KOPT-K1 (cell line): ENCODE data around the gene LRRC56.

Source experiments
- H3K27ac ChIP-seq: fragments of 200-600 bp; sonication (generic); 2 replicates; pipeline ENCODE4 v1.5.1; 2016; ENCODE audit warnings: antibody characterized with exemption, mild to moderate bottlenecking, low read depth, low read length; ENCODE audit not compliant: poor library complexity, severe bottlenecking
- H3K36me3 ChIP-seq: fragments of 200-600 bp; sonication (generic); 2 replicates; pipeline ENCODE4 v1.5.1; 2017; ENCODE audit warnings: antibody characterized with exemption, mild to moderate bottlenecking, low read length, moderate library complexity; ENCODE audit not compliant: insufficient read depth
- H3K9me3 ChIP-seq: fragments of 200-600 bp; sonication (generic); 2 replicates; pipeline ENCODE4 v1.5.1; 2017; ENCODE audit warnings: antibody characterized with exemption, low read length, mild to moderate bottlenecking; ENCODE audit not compliant: insufficient read depth, poor library complexity, severe bottlenecking

Gene LRRC56

DNA sequence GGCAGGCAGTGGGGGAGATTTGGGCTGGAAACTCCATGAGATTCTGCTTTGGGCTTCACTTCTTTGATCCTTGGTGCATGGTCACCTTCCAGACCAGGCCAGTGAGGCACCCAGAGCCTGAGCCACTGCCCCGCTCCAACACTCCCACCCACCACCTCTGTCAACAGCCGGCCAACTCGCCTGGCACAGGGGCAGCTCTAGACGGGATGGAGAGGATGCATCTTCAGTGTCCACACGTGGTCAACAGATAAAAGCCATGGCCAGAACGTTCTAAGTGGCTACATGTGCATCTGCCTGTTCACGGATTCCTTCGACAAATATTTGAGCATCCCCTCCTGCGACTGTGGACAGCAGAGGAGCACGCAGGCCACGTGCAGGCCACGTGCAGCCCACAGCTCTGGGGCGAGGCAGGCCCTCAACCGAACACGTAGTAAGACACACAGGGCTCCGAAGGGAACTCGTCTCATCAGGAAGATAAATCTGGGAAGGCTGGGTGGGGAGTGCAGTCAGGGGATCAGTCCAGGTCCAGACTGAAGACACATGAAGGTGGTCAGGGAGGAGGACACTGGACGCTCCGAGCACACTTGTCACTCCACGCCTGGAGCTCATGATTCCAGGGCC is 1.2 kb downstream of the LRRC56 start:
- H3K27ac ChIP-seq = no peak overlapping the region
- no peaks in the 10 kb centered on the region for H3K9me3 ChIP-seq
- H3K36me3 ChIP-seq = peaks cover 6% of the 10 kb centered on the region; the same call in 1 of the 2 replicates

DNA sequence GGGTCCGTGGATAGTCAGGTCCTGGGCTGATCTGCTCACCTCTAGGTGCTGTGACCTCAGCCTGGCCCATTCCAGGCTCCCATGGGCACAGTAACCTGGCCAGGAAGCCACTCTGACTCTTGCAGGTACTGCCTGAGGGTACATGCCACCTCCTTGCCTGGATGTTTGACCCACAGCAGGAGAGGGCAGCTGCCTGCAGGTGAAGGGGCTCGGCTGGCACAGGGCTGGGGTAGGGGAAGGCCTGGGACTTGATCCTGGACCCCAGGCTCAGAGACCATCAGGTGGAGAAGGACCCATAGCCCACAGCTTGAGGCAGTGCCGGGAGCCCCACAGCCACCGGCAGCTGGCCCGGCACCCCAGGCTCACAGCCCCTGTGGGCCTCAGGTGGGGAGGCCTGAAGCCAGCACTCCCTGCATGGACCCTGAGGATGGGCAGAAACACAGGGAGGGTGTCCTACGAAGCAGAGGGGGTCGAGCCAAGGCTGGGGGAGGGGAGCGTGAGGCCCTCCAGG is 2.7 kb downstream of the LRRC56 start:
- Histone ChIP-seq H3K27ac (no peak overlapping the region), H3K9me3 (no peaks in the 10 kb centered on the region), H3K36me3 (no peaks in the 10 kb centered on the region)

DNA sequence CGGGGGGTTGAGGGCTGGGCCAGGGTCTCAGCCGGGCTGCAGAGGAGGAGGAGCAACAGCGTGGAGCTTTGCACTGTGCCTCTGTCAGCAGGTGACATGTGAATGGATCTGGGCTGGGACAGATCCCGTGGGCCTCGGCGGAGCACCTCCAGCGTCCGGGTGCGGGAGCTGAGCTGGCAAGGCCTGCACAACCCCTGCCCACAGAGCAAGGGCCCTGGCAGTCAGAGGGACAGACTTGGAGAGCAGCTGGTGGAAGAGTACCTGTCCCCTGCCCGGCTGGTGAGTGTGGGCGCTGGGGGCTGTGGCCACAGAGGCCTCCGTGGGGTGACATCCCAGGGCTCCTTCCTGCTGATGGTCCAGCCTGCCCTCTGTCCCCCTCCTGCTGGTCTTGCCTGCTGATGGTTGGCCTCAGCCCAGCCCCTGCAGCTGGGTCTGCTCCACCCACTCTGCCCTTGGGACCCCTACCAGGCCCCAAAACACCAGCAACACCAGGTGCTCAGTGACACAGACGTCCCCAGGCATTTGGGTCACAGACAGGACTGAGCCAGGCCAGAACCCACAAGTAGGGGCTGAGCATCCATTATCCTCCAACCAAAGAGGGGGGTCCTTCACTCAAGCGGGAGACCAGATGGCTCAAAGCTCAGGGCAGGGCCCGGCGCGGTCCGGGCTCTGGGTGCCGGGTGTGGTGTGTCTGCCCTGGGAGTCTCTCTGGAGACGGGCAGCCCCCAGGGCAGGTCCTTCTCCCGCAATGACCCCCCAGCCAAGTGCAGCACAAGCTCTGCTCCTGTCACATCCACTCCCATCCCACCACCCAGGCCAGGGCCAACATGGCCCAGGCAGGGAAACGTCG is 3.5 kb downstream of the LRRC56 start:
- Histone ChIP-seq H3K27ac (no peak overlapping the region), H3K36me3 (no peaks in the 10 kb centered on the region), H3K9me3 (no peaks in the 10 kb centered on the region)

DNA sequence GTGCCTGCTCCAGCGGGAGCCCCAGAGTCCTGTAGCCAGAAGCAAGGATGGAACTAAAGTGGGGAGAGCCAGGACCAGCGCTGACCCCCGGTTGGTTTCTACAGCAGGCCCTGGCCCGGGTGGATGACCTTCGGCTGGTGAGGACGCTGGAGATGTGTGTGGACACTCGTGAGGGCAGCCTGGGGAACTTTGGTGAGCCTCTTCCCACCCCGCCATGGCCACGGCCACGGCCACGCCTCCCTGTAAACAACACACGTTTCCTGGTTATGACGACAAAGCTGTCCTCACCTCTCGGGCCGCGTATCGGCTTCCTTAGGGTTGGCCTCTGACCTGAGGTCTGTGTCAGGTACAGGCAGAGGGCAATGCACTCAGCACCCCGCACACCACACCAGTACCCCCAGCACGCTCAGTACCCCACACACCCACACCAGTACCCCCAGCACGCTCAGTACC is 4.1 kb downstream of the LRRC56 start:
- Histone ChIP-seq H3K36me3 (no peaks in the 10 kb centered on the region), H3K27ac (no peak overlapping the region), H3K9me3 (no peaks in the 10 kb centered on the region)

DNA sequence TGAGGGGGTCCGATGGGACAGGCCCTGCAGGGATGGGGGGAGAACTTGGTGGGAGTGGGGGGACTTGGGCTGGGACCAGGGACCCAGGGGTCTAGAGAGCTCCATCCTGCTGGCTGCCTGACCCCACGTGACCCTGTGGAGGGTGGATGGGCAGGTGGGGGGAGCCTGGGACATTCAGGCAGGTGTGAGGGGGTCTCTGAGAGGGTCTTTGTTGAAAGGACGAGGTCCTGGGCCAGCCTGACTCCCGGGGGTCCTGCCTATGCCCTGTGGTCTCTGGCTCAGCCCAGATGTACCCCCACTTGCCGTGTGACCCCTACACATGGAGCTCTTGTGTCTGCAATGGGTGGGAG is 7.5 kb downstream of the LRRC56 start:
- Histone ChIP-seq H3K9me3 (no peaks in the 10 kb centered on the region), H3K27ac (no peak overlapping the region), H3K36me3 (no peaks in the 10 kb centered on the region)

DNA sequence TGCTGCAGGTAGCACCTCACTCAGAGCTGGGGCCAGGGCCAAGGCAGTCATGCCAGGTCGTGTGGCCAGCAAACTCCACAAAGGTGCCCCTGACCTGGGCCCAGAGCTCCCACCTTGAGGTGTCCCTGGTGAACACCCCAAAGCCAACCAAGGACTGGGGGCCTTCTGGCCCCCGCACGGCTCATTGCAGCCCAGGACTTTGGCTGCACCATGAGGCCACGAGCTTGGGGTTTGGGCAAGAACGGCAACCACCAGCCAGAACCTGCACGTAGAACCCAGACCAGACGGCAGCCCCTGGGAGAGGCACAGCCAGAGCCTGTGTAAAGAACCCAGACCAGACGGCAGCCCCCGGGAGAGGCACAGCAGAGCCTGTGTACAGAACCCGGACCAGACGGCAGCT is 7.8 kb downstream of the LRRC56 start:
- no peaks in the 10 kb centered on the region for H3K36me3 ChIP-seq
- H3K9me3 ChIP-seq = no peaks in the 10 kb centered on the region
- H3K27ac ChIP-seq = no peak overlapping the region

DNA sequence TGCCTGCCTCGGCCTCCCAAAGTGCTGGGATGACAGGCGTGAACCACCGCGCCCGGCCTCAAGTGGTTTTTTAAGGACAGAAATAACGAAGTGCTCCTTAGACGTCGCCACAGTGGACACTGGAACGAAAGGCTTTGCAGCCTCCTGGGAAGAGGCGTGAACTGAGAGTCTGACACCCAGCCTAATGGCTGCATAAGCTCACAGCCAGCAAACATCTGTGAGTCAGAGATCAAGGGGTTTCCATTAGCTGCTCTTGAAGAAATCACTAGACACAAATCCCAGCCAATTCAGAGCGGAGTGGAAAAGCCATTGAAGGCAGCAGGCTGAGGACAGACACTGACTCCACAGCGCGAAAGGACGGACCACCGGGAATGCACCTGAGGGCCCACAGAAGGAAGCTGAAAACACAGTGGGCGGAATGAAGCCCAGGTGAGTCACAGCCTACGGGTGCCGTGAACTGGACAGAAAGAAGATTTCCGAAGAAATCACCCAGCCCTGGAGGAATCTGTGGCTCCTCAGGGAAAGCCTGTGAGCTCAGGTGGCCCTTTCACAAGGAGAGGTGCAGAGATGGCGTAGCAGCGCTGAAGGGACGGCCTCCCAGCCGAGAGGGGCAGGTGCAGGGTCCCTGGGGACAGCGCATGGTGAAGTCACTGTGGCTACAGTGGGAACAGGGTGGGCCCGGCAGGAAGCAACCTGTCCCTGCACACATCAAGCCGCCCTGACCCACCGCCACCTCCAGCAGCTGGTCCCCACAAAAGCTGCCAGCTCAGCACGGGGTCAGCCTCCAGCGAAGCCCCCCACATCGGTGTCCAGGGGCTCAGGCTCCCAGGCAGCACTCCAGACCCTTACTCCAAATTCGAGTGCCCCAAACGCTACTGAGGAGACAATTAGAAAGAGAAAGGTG is 11.6 kb downstream of the LRRC56 start:
- Histone ChIP-seq H3K9me3 (no peaks in the 10 kb centered on the region), H3K27ac (no peak overlapping the region), H3K36me3 (no peaks in the 10 kb centered on the region)

DNA sequence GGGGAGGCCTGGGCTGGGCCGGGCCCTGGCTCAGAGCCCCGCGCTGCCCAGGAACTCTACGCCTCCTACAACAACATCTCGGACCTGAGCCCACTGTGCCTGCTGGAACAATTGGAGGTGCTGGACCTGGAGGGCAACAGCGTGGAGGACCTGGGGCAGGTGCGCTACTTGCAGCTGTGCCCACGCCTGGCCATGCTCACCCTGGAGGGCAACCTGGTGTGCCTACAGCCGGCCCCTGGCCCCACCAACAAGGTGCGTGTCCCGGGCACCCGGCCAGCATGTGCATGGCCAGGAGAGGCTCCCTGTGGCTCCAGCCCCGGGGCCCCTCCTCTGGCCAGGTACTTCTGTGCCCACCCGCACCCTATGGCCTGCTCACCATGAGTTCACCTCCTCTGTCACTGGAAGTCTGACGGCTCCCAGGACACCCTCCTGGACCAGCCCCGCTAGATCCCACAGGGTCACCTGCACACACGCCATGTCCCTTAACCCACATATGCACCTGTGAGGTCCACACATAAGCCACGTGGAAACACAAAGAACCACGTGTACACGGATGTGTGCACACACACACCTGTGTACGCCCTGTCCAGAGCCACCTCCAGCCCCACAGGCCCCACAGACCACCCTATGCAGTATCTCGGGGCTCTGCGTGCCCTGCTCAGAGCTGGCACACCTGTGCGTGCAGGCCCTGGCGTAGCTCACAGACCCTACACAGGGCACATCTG is 12.9 kb downstream of the LRRC56 start:
- Histone ChIP-seq H3K9me3 (no peaks in the 10 kb centered on the region), H3K27ac (no peak overlapping the region), H3K36me3 (no peaks in the 10 kb centered on the region)

DNA sequence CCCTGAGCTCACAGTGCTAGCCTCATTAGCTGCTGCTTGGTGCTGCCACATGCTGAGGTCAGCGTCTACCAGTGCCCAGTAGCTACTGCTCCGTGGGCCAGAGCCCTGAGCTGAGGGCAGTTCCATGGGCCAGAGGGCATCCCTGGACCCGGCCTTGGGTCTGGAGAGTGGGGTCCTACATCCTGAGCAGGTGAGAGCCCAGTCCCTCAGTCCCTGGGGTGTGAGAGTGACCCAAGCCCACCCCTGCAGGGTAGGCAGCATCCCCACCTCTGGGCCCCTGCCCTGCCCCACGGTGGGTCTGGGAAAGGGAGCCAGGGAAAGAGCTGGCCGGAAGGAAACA is 13.4 kb downstream of the LRRC56 start:
- Histone ChIP-seq H3K27ac (no peak overlapping the region), H3K9me3 (no peaks in the 10 kb centered on the region), H3K36me3 (no peaks in the 10 kb centered on the region)

DNA sequence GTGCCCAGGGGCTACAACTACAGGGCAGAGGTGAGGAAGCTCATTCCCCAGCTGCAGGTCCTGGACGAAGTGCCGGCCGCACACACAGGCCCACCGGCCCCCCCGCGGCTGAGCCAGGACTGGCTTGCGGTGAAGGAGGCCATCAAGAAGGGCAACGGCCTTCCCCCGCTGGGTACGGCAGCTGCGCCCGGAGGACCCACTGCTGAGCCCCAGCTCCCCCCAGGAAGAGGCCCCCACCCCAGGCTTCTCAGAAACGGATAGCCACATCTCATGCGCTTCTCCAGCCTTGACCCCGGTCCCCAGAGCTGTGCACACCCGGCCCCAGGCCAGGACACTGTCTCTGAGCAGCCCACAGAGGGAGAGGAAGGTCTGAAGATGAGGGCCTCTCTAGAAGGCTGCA is 13.8 kb downstream of the LRRC56 start:
- no peaks in the 10 kb centered on the region for H3K36me3 ChIP-seq
- no peaks in the 10 kb centered on the region for H3K9me3 ChIP-seq
- H3K27ac ChIP-seq = no peak overlapping the region

DNA sequence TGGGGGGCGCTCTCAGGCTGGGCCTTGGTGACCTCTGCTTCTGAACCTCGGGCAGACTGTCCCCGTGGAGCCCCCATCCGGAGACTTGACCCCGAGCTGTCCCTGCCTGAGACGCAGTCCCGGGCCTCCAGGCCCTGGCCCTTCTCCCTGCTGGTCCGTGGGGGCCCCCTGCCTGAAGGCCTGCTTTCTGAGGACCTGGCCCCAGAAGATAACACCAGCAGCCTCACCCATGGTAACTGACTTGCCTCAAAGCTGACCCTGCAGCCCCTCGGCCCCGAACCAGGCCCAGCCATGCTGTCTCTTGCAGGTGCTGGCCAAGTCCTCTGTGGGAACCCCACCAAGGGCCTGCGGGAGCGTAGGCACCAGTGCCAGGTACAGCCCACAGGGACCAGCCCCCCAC is 14.3 kb downstream of the LRRC56 start:
- H3K9me3 ChIP-seq = no peaks in the 10 kb centered on the region
- H3K36me3 ChIP-seq = no peaks in the 10 kb centered on the region
- H3K27ac ChIP-seq = no peak overlapping the region

DNA sequence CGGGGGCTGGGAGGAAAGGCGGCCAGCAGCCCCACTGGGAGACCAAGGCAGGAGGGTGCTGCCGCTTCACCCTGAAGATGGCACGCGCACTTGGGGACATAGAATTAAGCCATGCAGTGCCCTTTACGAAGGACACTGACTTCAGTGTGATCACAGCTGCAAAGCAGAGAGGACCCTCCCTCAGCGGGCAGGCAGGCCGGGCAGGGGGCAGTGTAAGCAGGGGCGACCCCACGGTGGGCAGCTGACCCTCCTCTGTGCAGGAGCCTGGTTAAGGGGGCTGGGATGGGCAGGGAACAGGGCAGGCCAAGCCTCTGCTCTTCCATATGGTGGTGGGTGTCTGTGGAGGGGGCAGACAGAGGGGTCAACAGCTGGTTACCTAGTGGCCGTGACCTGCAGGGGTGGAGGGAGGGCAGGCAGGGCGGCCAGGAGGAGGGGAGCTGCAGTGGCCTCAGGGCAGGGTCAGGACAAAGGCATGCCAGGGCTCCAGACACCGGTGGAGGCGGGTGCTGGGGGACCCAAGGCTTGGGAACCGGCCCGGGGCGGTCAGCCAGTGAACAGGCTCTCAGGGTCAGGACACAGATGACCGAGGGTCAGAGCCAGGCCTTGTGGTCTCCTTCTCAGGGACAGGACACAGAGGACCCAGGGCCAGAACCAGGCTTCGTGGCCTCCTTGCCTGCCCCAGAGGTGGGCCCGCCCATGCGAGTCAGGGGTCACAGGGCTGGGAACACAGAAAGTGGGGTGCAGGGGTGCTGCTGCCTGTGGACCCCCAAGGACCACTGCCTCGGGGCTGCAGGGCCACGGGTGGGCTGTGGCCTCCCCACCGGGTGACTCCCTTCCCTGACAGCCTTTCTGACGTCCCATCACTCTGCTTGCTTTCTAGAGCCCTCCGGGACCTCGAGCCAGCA is 16.0 kb downstream of the LRRC56 start:
- Histone ChIP-seq H3K9me3 (no peaks in the 10 kb centered on the region), H3K36me3 (no peaks in the 10 kb centered on the region), H3K27ac (no peak overlapping the region)

DNA sequence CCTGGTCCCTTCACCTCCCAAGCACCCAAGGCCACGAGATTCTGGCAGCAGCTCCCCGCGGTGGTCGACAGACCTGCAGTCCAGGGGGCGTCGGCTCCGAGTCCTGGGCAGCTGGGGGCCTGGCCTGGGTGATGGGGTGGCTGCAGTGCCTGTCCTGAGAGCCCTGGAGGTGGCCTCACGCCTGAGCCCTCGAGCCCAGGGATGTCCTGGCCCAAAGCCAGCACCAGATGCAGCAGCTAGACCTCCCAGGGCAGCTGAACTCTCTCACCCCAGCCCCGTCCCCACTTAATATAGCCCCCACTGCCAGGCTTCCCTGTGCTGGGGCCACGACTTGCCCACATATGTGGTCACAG is 16.6 kb downstream of the LRRC56 start:
- Histone ChIP-seq H3K27ac (no peak overlapping the region), H3K36me3 (no peaks in the 10 kb centered on the region), H3K9me3 (no peaks in the 10 kb centered on the region)
